HUES64 (cell line): ENCODE results near the gene HIVEP1.

Experiments used
- H3K27ac ChIP-seq: 2 replicates; pipeline ENCODE4 v1.7.0; 2013; ENCODE audit warnings: low read depth, low read length, inconsistent platforms
- H3K27me3 ChIP-seq: 2 replicates; pipeline ENCODE4 v1.6.1; 2013; ENCODE audit warnings: mild to moderate bottlenecking, low read length; ENCODE audit not compliant: insufficient read depth
- H3K36me3 ChIP-seq: 2 replicates; pipeline ENCODE4 v1.6.1; 2013; ENCODE audit warnings: mild to moderate bottlenecking, low read length; ENCODE audit not compliant: insufficient read depth
- H3K4me1 ChIP-seq: 2 replicates; pipeline ENCODE4 v1.6.1; 2013; ENCODE audit warnings: mild to moderate bottlenecking, low read length, moderate library complexity; ENCODE audit not compliant: insufficient read depth
- H3K4me3 ChIP-seq: 2 replicates; pipeline ENCODE4 v1.5.1; 2013; ENCODE audit warnings: mild to moderate bottlenecking, low read length, moderate library complexity
- H3K9ac ChIP-seq: 2 replicates; pipeline ENCODE4 v1.6.1; 2013; ENCODE audit warnings: mild to moderate bottlenecking, low read depth, low read length
- H3K9me3 ChIP-seq: 2 replicates; pipeline ENCODE4 v1.6.1; 2013; ENCODE audit warnings: low read depth, low read length; ENCODE audit not compliant: insufficient read depth
- WGBS: fragments of 150-250, 120-280 bp; methylation state at CpG from one replicate; pipeline ENCODE4 v1.1.7; 2013; ENCODE audit warnings: missing lambda C conversion rate; 5-methylcytosine and 5-hydroxymethylcytosine counted together

HIVEP1 gene

DNA sequence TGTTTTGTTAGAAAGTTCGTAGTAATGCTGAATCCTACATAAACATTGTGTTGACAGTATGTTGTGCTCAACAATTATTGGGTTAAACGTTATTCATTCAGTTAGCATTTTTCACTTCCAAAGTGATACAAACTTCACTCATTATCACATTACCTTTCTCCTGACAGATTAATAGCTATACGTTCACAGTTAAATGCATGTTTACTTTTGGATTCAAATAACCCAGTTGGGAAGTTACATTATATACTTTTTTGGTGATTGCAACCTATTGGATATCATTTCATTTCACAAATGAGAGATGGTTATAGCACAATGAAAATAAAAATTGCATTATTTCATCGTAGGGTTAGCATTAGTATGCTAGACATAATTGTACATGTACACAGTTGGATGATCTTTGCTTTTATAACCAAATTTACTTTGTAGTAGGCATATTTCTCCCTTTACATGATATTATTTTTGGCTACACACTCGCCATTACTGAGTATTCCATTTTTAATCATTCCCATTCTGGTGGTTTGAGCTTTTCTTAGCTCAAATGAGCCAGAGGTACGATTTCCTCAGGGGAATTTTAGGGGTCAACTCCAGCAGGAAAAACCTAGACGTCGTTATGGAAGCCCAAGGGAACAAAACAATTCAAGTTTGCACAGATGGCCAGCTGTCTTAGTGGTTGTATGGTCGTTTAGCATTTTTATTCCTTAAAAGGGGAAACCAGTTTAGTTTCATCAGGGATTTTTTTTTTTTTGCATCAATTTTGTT is 2.1 kb upstream of the HIVEP1 start:
- peaks cover 4% of the 10 kb centered on the region; the same call in 1 of the 2 replicates for H3K36me3 ChIP-seq
- peaks cover 5% of the 10 kb centered on the region; the same call in 1 of the 2 replicates for H3K9me3 ChIP-seq
- 12% methylated on average over 8 of the region's 9 CpGs for WGBS
- peak overlapping the region; percentile 84 for H3K4me3 ChIP-seq
- H3K27ac ChIP-seq = peak overlapping the region; percentile 91; the same call in 1 of the 2 replicates
- H3K9ac ChIP-seq = peak overlapping the region; percentile 70; the same call in 1 of the 2 replicates
- H3K27me3 ChIP-seq = no peaks in the 10 kb centered on the region
- peaks cover 27% of the 10 kb centered on the region for H3K4me1 ChIP-seq

- H3K9ac ChIP-seq = peak overlapping the region; percentile 70
- peaks cover 5% of the 10 kb centered on the region; the same call in 1 of the 2 replicates for H3K9me3 ChIP-seq
- no peaks in the 10 kb centered on the region for H3K27me3 ChIP-seq
- WGBS = under 1% methylated on average over 19 of the region's 22 CpGs
- peaks cover 11% of the 10 kb centered on the region for H3K36me3 ChIP-seq
- H3K4me3 ChIP-seq = peak overlapping the region; percentile 84
- peaks cover 27% of the 10 kb centered on the region for H3K4me1 ChIP-seq
- H3K27ac ChIP-seq = peak overlapping the region; percentile 91
These were observed 1.4 kb upstream of the HIVEP1 start for GRCh38 chr6:12010635-12011275.

DNA sequence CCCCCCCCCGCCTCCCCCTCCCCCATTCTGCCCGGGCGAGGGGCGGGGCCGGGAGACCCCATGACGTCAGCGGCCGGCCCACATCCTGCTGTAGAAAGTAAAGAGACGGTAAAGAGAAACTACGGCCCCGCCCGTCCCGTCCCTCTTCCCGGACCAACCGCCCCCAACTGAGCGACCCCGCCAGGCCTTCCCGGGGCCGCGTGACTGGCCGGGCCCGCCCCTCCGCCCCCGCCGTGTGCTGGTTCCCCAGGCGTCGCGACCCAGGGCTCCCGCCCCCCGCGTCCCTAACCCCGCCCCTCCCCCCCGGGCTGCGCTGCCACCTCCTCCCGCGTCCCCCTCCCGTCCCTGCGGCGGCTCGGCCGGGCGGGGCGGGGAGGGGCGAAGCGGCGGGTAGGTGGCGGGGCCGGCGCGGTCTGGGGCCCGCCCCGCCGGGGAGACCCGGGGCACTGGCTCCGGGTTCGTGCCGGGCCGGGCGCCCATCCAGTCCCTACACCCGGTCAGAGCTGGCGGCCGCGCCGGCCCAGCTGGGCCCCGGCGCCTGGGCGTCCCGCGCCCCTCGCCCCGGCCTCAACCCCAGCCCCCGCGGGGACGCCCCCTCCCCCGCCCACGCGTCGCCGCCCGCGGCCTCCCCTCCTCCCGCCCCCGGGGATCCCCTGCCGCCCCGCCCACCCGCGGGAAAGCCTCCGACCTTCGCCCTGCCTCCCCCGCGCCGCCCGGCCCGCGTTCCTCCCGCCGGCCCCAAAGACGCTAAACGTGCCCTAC is 655 bp upstream of the HIVEP1 start:
- peak overlapping the region; percentile 71; the same call in 1 of the 2 replicates for H3K27ac ChIP-seq

DNA sequence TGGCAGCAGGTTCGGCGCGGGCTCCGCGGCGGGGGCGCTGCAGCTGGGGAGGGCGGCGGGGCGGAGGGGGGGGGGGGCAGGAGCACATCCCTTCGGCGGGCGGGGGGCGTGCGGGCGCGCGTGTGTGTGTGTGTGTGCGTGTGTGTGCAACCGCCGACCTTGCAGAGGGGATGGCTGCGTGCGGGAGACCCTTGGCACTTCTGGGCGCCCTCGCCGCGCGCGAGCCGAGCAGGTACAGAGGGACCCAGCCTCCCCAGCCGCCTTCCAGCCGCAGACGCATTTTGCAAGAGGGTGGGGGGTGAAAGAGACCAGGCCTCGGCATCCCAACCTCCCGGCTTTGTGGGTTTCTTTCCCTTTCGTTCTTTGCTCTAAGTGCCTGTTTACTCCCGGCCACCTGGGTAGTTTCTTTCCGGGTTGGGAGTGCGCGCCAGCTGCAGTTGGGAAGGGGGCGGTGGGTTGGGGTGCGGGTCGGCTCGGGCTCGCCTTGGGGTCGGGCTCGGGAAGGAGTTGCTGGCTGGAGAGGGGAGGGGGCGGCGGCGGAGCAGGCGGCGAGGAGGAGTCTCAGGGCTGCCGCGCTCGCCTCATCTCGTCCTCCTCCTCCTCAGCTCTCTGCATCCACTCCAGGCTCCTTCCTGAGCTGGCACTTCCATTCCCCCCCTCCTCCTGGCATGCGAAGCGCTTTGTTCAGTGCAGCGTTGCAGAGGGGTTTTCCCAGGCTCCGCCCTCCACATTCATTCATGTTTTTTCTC is 620 bp downstream of the HIVEP1 start:
- peak overlapping the region; percentile 63 for H3K9ac ChIP-seq
- under 1% methylated on average over 43 of the region's 60 CpGs for WGBS
- peak overlapping the region; percentile 91 for H3K27ac ChIP-seq
- no peaks in the 10 kb centered on the region for H3K27me3 ChIP-seq
- peaks cover 24% of the 10 kb centered on the region for H3K4me1 ChIP-seq
- peaks cover 31% of the 10 kb centered on the region for H3K36me3 ChIP-seq
- H3K9me3 ChIP-seq = peaks cover 8% of the 10 kb centered on the region; the same call in 1 of the 2 replicates
- peak overlapping the region; percentile 63 for H3K4me3 ChIP-seq

More for the DNA sequence above, 655 bp upstream of the HIVEP1 start:
- under 1% methylated on average over 74 of the region's 99 CpGs for WGBS
- peaks cover 5% of the 10 kb centered on the region; the same call in 1 of the 2 replicates for H3K9me3 ChIP-seq
- H3K27me3 ChIP-seq = no peaks in the 10 kb centered on the region
- peaks cover 18% of the 10 kb centered on the region for H3K36me3 ChIP-seq
- peak overlapping the region; percentile 50 for H3K9ac ChIP-seq
- H3K4me3 ChIP-seq = peak overlapping the region; percentile 84
- H3K4me1 ChIP-seq = peaks cover 27% of the 10 kb centered on the region

DNA sequence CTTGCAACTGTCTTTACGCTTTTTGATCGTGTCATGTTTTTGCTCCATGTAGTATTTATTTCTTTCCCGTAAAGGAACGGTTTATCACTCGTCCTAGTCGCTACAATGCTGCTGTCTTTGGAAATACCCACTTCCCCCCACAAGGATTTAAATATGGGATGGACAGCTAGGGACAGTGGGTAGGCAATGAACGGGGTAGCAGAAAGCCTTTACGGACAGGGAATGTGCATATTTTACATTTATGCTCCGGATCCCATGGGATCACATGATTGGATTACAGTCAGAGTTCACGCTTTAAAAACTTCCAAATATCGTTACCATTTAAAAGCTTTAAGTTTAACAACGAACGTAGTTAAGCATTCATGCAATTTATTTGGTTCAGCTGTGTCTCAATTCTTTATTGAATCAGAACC is 1.2 kb downstream of the HIVEP1 start:
- H3K9ac ChIP-seq = peak overlapping the region; percentile 63
- H3K4me3 ChIP-seq = peak overlapping the region; percentile 63
- peaks cover 19% of the 10 kb centered on the region for H3K4me1 ChIP-seq
- peaks cover 8% of the 10 kb centered on the region; the same call in 1 of the 2 replicates for H3K9me3 ChIP-seq
- peak overlapping the region; percentile 65; the same call in 1 of the 2 replicates for H3K27ac ChIP-seq
- peaks cover 33% of the 10 kb centered on the region for H3K36me3 ChIP-seq
- 3% methylated on average over 9 of the region's 13 CpGs for WGBS
- no peaks in the 10 kb centered on the region for H3K27me3 ChIP-seq

DNA sequence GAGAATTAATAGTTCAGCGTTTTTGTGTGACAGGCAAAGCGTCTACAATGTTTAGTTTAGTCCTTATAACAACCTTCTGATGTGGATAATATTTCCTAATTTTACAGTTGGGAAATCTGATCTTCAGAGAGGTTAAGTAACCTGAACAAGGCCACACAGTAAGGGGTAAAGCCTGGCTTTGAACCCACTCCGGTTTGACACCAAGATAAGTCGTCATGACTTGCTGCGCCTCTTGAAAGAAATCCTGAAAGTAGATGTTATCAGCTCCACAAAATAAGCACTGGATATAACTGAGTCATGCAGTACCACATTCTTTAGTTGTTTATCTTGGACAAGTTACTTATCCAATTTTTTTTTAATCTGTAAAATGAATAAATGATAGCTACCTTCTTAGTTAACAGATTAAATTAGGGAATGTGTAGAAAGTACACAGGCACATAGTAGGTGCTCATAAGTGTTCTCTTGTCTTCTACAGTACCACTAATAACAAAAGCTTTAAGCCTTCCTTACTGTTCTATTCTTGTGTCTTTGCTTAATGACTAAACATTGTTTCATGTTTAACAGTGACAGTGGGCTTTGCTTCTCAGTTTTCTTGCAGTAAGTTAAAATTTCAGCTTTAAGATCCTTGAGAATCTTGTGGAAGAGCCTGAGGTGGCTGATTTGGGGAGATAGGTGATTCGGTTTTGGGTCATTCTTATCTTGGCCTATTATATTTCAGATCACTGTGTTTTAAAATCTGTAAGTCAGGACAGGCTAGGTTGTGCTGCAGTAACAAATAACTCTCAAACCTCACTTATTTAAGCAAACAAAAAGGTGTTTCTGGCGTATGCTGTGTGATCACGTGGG is 2.1 kb downstream of the HIVEP1 start:
- Histone ChIP-seq H3K4me1 (peaks cover 19% of the 10 kb centered on the region), H3K27ac (no peak overlapping the region), H3K36me3 (peaks cover 41% of the 10 kb centered on the region), H3K27me3 (no peaks in the 10 kb centered on the region), H3K9me3 (peaks cover 8% of the 10 kb centered on the region; the same call in 1 of the 2 replicates), H3K9ac (no peak overlapping the region), H3K4me3 (peak overlapping the region; percentile 63)
- 85% methylated on average over 8 of the region's 8 CpGs for WGBS

- 80% methylated on average over 3 of the region's 3 CpGs for WGBS
- Histone ChIP-seq H3K4me3 (no peak overlapping the region), H3K4me1 (peaks cover 15% of the 10 kb centered on the region), H3K27me3 (no peaks in the 10 kb centered on the region), H3K36me3 (peaks cover 46% of the 10 kb centered on the region), H3K9ac (no peak overlapping the region), H3K27ac (no peak overlapping the region), H3K9me3 (peaks cover 8% of the 10 kb centered on the region; the same call in 1 of the 2 replicates)
These were observed 2.7 kb downstream of the HIVEP1 start for GRCh38 chr6:12014873-12015149.

DNA sequence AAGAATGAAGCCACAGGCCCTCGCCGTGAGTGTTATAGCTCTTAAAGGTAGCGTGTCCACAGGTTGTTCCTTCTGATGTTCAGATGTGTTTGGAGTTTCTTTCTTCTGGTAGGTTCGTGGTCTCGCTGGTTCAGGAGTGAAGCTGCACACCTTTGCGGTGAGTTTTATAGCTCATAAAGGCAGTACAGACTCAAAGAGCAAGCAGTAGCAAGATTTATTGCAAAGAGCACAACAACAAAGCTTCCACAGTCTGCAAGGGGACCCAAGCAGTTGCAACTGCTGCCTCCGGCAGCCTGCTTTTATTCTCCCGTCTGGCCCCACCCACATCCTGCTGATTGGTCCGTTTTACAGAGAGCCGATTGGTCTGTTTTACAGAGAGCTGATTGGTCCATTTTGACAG is 5.2 kb downstream of the HIVEP1 start:
- no peak overlapping the region for H3K4me3 ChIP-seq
- H3K9ac ChIP-seq = no peak overlapping the region
- no peaks in the 10 kb centered on the region for H3K27me3 ChIP-seq
- WGBS = 97% methylated on average over 10 of the region's 10 CpGs
- H3K27ac ChIP-seq = no peak overlapping the region
- peaks cover 8% of the 10 kb centered on the region; the same call in 1 of the 2 replicates for H3K9me3 ChIP-seq
- H3K36me3 ChIP-seq = peaks cover 60% of the 10 kb centered on the region
- H3K4me1 ChIP-seq = peaks cover 10% of the 10 kb centered on the region

GRCh38 chr6:12017876-12018401 is 5.8 kb downstream of the HIVEP1 start:
- no peak overlapping the region for H3K4me3 ChIP-seq
- H3K27ac ChIP-seq = no peak overlapping the region
- H3K4me1 ChIP-seq = peaks cover 10% of the 10 kb centered on the region
- no peaks in the 10 kb centered on the region for H3K27me3 ChIP-seq
- 94% methylated on average over 33 of the region's 34 CpGs for WGBS
- H3K36me3 ChIP-seq = peaks cover 66% of the 10 kb centered on the region
- H3K9me3 ChIP-seq = peaks cover 8% of the 10 kb centered on the region; the same call in 1 of the 2 replicates
- H3K9ac ChIP-seq = no peak overlapping the region
